Coronary artery (tissue), 2 donors: ENCODE measurements around the gene HMSD.
A peak's percentile ranks its signal among the peaks of the same experiment; 100 is the strongest.

Source experiments
- DNase-seq: peaks from one replicate; pipeline ENCODE4 v3.0.0-alpha.2; 2017; ENCODE audit warnings: low spot score
- H3K27ac ChIP-seq, 2 donors: fragments of 200-600 bp; sonication (generic); one replicate each; pipeline ENCODE4 v1.5.1; 2016 to 2019
- H3K4me3 ChIP-seq: fragments of 200-600 bp; sonication (generic); 2 replicates; pipeline ENCODE4 v1.5.1; 2016; ENCODE audit warnings: mild to moderate bottlenecking, moderate library complexity
- CTCF ChIP-seq: fragments of 200-600 bp; sonication (generic); IDR thresholded peaks from one replicate; pipeline ENCODE4 v1.5.1; 2019; ENCODE audit warnings: antibody characterized with exemption

The HMSD gene

DNA sequence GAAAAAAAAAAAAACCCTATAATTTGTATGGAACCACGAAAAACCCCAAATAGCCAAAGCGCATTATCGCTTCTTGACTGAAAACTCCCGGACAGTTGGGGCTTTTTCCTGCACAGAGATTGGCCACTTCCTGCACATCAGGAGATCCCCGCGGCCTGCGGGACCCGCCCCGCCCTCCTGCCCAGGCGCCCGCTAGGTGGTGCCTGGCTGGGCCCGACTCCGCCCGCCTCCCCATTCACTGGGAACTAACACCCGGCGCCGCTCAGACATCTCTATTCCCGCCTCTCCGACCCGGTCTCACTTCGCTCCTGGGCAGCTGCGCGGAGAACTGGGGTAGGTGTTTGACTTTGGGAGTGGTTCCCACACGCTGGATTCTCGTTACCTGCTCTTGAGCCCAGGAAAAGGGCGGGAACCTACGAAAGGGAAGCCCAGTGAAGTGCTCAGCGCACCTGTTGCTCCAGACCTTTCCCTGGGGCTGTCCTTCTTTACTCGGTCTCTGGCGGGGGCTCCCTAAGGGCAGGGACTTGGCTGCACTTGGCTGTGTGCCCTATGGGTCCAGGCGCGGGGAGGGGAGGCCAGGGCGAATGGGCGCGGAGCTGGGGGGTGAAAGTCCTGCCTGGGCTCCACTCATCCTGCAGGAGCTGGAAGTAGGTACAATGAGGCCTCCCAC lies at the start of gene HMSD:
Gene HMSD (plus strand): TSS at position 234 of the 670 bp plus-strand sequence. CDS start 4,155 bp downstream, outside the sequence.
- TF ChIP-seq CTCF: no peak
- DNase-seq: peak; percentile 69
- Histone ChIP-seq H3K27ac (no peak within 1 kb of the TSS), H3K4me3 (peak within 1 kb of the TSS; percentile 65)

DNA sequence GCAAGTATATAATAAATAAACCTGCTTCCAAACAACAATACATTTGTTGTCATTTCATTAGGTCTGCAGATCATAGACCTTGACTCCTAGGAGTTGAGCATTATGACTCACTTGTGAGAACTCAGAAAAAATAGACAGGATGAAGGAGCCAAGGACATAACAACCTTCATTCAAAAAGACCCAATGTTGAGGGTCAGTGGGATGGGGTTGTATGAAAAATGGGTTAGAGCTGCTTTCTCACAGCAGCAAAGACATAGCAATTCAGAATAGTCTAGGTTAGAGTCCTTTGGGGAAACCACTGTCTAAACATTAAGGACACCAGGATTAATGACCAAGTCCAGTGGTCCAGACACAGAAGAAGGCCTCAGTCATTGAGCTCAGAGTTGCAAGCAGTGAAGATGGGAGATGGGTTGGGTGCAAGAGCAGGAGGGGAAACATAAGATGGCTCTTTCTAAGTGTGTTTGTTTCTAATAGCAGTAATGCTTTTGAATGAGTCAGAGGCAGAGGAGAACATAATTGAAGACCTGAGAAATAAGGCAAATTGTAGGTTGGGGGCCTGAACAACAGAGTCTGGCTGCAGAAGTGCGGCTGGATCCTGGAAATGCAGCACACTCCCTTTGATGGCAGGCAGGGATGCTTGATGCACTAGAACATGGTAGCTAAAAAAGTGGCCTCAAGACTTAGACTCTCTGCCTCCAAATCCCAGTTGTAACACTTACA lies 45.1 kb upstream of the HMSD start:
- no peak for TF ChIP-seq CTCF

GRCh38 chr18:63904694-63905093 lies 44.4 kb upstream of the HMSD start:
- DNase-seq: no peak
- no peak for TF ChIP-seq CTCF
- no peak overlapping the region for H3K4me3 ChIP-seq
- no peak overlapping the region for H3K27ac ChIP-seq

More for the DNA sequence above, 45.1 kb upstream of the HMSD start:
- no peak for DNase-seq
- Histone ChIP-seq H3K27ac (no peak overlapping the region), H3K4me3 (no peak overlapping the region)

GRCh38 chr18:63905361-63905760 lies 43.7 kb upstream of the HMSD start:
- Histone ChIP-seq H3K27ac (no peak overlapping the region), H3K4me3 (no peak overlapping the region)
- no peak for DNase-seq
- no peak for TF ChIP-seq CTCF

DNA sequence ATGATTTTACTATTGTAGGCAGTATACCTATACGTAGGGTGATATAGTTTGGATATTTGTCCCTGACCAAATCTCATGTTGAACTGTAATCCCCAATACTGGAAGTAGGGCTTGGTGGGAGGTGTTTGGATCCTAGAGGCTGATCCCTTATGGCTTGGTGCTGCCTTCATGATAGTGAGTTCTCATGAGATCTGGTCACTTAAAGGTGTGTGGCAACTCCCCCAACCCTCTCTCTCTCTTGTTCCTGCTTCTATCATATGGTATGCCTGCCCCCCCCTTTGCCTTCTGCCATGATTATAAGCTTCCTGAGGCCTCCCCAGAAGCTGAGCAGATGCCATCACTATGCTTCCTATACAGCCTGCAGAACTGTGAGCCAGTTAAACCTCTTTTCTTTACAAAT lies 43.0 kb upstream of the HMSD start:
- no peak overlapping the region for H3K4me3 ChIP-seq
- H3K27ac ChIP-seq: no peak overlapping the region
- DNase-seq: no peak
- no peak for TF ChIP-seq CTCF

DNA sequence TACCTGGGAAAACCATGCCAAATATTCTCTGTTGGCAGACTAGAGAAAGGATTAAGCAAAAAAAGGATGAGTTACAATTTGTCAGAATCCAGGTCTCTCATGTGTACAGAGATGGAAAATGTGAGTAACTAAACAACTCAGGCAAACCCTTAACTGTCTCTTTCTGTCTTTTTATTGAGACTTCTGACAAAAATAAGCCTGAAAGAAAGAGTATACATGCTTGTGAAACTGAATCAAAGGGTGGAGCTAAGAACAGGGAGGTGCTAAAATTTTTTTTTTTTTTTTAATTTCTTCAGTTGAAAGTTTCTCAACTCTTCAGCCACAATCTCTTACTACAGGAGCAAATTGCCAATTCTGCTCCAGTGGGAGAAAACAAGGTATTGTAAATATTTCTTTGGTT lies 41.4 kb upstream of the HMSD start, which contains the start of gene SERPINB10:
Gene SERPINB10 (plus strand): TSS at position 295 of the 400 bp plus-strand sequence. CDS start 7,553 bp downstream, outside the sequence.
- no peak for TF ChIP-seq CTCF
- no peak within 1 kb of the TSS for H3K27ac ChIP-seq
- DNase-seq: no peak
- H3K4me3 ChIP-seq: no peak within 1 kb of the TSS

- no peak for TF ChIP-seq CTCF
- Histone ChIP-seq H3K4me3 (no peak overlapping the region), H3K27ac (no peak overlapping the region)
- DNase-seq: no peak
Observed at GRCh38 chr18:63908858-63909257, 40.2 kb upstream of the HMSD start.
